Skin of body (tissue), 2 donors: Measurements from ENCODE around the gene IPCEF1. TPM values are rescaled to one million over a fixed set of nuclear protein-coding genes. Genes with fewer than 3 reads are reported as not detected.

ENCODE experiments used
- DNase-seq: peaks from one replicate; lab custom pipeline; 2025; lab: John Stamatoyannopoulos, UW
- total RNA-seq: library from RNA; depleted of rRNA; stranded (reverse); fragments of >200 nt; gene quantifications from one replicate; pipeline ENCODE4 v1.2.3, GENCODE V29; 2014

The IPCEF1 gene
- total RNA-seq, 1 donor from 2014 or later: 2.5 TPM

DNA sequence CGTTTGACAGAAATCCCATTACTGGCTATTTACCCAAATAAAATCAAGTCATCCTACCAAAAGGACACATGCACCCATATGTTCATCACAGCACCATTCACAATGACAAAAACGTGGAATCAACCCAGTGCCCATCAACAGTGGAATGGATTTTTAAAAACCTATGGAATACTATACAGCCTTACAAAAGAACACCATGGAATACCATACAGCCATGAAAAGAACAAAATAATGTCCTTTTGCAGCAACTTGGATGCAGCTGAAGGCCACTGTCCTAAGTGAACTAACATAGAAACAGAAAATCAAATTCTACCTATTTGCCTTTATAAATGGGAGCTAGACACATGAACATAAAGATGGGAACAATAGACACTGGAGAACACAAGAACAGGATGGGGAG, 17.4 kb upstream of the IPCEF1 start:
- DNase-seq: no peak

GRCh38 chr6:154371281-154371680, 14.7 kb upstream of the IPCEF1 start:
- no peak for DNase-seq

DNA sequence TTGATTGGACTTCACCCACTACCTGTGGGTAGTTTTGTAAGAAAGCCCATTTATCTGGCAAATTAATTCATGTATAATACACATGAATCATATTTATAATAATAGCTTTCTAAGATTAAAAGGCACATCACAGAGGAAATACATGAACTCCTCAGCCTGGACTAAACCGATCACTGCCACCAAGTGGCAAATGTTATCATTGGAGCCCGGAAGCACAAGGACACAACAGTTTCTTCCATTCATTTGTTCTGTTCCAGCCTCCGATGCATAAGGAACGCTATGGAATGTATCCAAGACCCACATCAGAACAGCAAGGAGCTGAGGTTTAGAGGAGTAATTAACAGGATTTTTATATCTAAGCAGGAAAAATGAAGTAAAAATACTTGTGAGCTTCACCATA, 13.9 kb upstream of the IPCEF1 start:
- DNase-seq: no peak

DNA sequence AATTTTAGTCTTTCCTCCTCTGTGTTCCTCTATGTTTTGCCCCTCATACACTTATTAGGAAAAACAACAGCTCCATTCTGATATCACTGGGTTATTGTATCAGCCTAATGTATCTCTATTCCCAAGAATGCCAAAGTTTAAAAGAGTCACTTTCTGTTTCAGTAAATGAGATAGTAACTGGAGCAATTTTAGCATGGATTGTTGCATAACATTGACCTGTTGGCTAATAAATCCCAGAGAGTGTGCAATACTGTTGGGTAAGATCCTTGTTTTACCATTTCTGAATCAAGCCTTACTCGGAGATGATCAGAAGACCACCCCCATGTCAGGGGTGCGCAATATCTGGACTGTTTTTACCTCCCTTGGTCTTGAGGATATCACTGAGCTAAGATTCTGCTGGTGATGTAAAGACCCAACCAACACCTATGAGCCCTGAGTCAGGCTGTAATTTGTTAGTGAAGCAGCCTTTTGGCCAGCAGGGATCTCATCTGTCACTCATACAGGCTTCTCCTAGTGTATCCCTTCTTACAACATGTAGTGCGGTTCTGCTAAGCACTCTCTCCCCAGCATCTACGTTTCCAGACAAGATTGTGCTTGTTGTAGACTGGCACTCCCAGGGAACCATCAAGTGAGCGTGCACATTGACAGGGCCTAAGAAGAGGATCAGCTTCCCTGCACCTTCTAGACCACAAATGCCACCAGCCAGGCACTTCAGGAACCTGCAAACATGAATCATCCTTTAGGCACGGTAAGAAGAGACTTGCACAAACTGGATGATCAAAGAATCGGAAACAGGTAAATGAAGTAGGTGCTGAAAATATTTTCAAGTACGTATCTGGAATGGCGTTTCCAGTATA, 11.5 kb upstream of the IPCEF1 start:
- DNase-seq: no peak

- no peak for DNase-seq
Measured at GRCh38 chr6:154367336-154367735, 10.7 kb upstream of the IPCEF1 start.

GRCh38 chr6:154363821-154364220, 7.2 kb upstream of the IPCEF1 start:
- peak; percentile 27 for DNase-seq

- no peak for DNase-seq
Measured at GRCh38 chr6:154361476-154361875, 4.9 kb upstream of the IPCEF1 start.

GRCh38 chr6:154360476-154360875, 3.9 kb upstream of the IPCEF1 start:
- no peak for DNase-seq

DNA sequence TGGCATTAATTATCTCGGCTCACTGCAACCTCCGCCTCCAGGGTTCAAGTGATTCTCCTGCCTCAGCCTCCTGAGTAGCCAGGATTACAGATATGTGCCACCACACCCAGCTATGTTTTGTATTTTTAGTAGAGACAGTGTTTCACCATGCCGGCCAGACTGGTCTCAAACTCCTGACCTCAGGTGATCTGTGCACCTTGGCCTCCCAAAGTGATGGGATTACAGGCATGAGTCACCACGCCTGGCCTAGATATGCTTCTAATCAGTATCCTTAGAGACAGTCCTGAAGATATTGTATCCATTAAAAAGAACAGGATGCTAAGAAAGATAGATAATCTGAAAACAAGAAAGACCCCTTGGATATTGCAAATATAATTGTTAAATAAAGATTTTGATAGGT, 3.1 kb upstream of the IPCEF1 start:
- DNase-seq: no peak

- no peak for DNase-seq
Measured at GRCh38 chr6:154359161-154359574, 2.6 kb upstream of the IPCEF1 start.

GRCh38 chr6:154358019-154358545, 1.5 kb upstream of the IPCEF1 start:
- DNase-seq: no peak

GRCh38 chr6:154356113-154356512, 490 bp downstream of the IPCEF1 start:
- no peak for DNase-seq

DNA sequence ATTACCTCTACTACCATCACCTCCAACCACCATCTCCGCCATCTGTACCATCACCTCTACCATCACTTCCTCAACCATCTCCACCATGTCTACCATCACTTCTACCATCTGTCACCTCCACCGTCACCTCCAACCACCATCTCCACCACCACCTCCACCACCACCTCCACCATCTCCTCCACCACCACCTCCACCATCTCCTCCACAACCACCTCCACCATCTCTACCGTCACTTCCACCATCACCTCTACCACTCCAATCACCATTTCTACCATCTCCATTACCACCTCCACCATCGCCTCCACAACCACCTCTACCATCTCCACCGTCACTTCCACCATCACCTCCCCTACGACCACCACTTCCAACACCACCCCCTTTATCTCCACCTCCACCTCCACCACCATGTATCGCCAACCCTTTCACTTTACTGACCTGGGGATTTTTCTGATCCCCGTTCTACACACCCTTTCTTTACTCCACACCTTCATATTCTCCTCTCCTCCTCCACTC, 2.3 kb downstream of the IPCEF1 start:
- DNase-seq: no peak

- no peak for DNase-seq
Measured at GRCh38 chr6:154353626-154354025, 3.0 kb downstream of the IPCEF1 start.

GRCh38 chr6:154352898-154353585, 3.6 kb downstream of the IPCEF1 start:
- DNase-seq: no peak

GRCh38 chr6:154350293-154350692, 6.3 kb downstream of the IPCEF1 start:
- DNase-seq: no peak

DNA sequence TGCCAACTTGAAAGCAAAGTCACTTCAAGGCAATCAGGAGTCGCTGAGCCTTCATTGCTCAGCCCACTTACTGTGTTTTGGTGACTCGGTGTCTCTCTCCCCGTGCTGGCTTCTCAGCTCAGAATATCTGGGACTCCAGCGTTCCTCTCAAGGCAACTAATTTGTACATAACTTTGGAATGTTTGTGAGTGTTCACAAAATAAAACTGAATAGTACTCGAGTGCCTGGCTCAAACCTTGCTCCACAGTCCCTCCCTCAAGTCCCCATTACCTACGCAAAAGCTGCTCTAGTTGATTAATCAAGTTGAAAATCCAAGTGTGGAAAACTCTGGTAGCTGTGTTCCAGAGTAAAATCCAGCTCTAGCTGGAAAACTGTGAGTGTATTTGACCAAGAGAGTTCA, 8.6 kb downstream of the IPCEF1 start:
- no peak for DNase-seq

- DNase-seq: no peak
Measured at GRCh38 chr6:154345811-154346210, 10.8 kb downstream of the IPCEF1 start.

DNA sequence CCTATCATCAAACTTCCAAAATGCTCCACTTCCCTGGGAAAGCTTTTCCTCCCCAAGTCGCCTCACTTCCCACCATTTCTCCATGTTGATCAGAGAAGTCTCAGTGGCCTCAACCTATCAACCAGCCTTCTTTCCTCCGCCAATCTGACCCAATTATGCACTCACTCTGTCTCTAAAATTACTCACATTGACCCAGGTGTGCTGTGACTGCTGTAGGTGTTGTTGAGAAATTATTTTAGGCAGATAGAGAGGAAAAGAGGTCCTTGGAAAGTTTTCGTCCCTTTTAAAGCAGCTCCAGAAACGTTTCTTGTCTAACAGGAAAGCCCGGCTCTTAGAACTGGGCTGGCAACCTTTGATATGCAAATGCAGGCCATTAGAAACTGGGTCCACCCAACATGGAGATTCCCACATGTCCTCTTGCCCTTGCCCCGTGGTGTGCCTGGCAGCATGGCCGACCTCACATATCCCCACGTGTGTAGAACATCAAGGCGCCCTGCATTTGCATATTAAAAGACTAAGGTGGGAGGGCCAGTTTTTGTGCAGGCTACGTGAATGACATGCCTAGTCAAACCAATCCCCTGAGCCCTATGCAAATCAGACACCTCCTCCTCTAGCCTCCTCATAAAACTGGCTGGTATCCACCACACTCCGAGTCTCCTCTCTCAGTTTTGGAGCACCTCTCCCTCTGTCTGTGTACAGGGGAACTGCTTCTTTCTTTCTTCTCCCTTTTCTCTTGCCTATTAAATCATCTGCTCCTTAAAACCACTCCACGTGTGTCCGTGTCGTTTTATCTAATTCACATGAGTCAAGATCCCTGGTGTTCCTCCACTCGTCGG, 12.9 kb downstream of the IPCEF1 start:
- no peak for DNase-seq

- no peak for DNase-seq
Measured at GRCh38 chr6:154341871-154342270, 14.7 kb downstream of the IPCEF1 start.

DNA sequence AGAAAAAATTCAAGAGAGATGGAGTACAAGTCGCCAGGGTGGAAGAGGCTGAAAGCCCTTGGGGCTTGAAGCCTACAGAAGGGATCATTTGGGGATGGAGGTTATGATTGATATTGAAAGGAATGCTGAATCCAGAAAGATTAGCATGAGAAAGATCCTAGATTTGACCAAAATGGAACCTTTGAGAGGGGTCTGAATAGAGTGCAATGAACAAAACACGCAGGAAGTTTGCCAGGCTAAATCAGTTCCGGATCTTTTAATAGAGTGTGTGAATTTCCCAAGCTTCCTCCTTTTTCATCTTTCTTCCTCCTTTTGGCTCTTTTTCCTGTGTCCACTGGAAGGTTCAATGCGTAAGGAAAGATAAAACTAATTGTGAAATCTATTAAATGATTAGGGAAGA, 15.3 kb downstream of the IPCEF1 start:
- DNase-seq: no peak
